Body of pancreas (tissue), 4 donors: ENCODE data around the gene ABCA10.

ENCODE experiments used
- POLR2A ChIP-seq, 3 donors: fragments of 450-650 bp; IDR thresholded peaks; one replicate each; pipeline ENCODE4 v1.6.1; 2016; ENCODE audit warnings: antibody characterized with exemption in 3 of 3, mild to moderate bottlenecking in 2 of 3
- TF ChIP-seq, protein P1 (sequence below), 7 experiments: fragments of 450-650 bp in 4 of 7; fragments of 200-600 bp in 3 of 7; sonication (generic) in 3 of 7; IDR thresholded peaks; one replicate each; pipeline ENCODE4 v1.5.1; 2016 to 2019; ENCODE audit warnings: antibody characterized with exemption in 7 of 7

DNA sequence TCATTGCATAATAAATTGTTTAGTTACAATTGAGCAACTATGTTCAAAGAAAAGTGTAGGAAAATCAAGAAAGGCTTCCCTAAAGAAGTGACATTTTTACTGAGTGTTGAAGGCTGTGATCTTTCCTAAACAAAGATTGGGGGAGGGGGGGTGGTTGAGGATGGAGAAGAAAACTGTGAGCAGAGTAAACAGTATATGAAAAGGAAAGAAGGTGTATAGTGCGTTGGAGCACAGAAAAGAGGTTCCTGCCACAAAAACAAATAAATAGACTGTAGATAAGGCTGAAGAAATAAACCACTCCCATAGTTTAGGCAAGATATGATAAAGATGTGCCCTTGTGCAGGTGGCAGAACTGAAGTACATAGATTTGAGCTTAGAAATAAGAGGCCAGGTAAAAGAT is 8.5 kb downstream of the ABCA10 start:
- TF ChIP-seq, protein P1, sequence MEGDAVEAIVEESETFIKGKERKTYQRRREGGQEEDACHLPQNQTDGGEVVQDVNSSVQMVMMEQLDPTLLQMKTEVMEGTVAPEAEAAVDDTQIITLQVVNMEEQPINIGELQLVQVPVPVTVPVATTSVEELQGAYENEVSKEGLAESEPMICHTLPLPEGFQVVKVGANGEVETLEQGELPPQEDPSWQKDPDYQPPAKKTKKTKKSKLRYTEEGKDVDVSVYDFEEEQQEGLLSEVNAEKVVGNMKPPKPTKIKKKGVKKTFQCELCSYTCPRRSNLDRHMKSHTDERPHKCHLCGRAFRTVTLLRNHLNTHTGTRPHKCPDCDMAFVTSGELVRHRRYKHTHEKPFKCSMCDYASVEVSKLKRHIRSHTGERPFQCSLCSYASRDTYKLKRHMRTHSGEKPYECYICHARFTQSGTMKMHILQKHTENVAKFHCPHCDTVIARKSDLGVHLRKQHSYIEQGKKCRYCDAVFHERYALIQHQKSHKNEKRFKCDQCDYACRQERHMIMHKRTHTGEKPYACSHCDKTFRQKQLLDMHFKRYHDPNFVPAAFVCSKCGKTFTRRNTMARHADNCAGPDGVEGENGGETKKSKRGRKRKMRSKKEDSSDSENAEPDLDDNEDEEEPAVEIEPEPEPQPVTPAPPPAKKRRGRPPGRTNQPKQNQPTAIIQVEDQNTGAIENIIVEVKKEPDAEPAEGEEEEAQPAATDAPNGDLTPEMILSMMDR (IDR thresholded peaks at IDR 0.05) = no peak
- no peak for TF ChIP-seq POLR2A (IDR thresholded peaks at IDR 0.05)
